Measurements from ENCODE around the gene VDR. TPM values are rescaled to one million over a fixed set of nuclear protein-coding genes. Genes with fewer than 3 reads are reported as not detected.

Gene VDR
- polyA plus RNA-seq, 1 donor, result 11.3 TPM

DNA sequence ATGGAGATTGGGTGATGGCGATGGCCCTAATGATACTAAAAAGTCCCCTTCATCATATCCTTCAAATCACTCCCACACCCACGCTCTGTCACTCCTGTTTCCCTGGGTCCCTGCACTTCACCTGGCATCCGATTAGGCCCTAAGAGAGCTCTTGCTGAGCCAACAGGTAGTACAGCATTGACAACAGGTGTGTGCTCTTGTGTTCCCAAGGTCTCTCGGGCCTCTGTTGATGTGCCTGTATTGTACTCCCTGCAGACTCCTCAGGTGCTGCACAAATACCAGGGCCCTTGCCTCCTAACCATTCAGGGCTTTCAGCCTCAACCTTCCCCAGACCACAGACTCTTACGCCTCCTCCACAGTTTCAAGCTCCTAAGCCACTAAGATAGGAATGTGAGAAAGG is 25.8 kb upstream of the VDR start:
- Histone ChIP-seq H3K9me3 (ENCODE audit: control insufficient read depth, low read depth, low read length) (no peaks in the 10 kb centered on the region), H3K36me3 (ENCODE audit: control insufficient read depth, insufficient read depth, low read length) (no peaks in the 10 kb centered on the region), H3K4me1 (ENCODE audit: control insufficient read depth, insufficient read depth, low read length) (no peaks in the 10 kb centered on the region), H3K27me3 (ENCODE audit: control insufficient read depth, insufficient read depth, low read length) (no peaks in the 10 kb centered on the region), H3K27ac (ENCODE audit: low read length) (no peak overlapping the region), H3K4me3 (ENCODE audit: low read length) (no peak overlapping the region)
- no peak for DNase-seq
- no CpG with 5 or more reads among the region's 5 CpGs for WGBS (ENCODE audit: insufficient coverage, low lambda C conversion rate)

DNA sequence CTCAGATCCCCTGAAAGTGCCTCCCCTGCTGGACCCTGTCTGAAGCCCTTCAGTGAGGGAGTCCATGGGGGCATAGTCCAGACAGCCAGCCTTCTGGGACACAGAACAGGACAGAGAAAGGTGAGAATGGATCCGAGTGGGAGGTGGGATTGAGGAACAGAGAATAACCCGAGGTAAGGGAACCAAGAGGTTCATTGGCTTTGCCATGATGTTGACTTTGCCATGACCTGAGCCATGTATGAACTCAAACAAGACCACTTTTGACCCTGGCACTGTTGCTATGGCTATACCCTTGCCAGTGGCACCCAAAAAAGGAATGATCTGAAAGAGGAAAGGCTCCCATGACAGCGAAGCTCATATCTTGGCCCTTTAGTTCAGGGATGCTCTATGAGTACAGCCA is 22.6 kb upstream of the VDR start:
- Histone ChIP-seq H3K4me1 (ENCODE audit: control insufficient read depth, insufficient read depth, low read length) (no peaks in the 10 kb centered on the region), H3K27me3 (ENCODE audit: control insufficient read depth, insufficient read depth, low read length) (no peaks in the 10 kb centered on the region), H3K36me3 (ENCODE audit: control insufficient read depth, insufficient read depth, low read length) (no peaks in the 10 kb centered on the region), H3K4me3 (ENCODE audit: low read length) (no peak overlapping the region), H3K27ac (ENCODE audit: low read length) (no peak overlapping the region), H3K9me3 (ENCODE audit: control insufficient read depth, low read depth, low read length) (no peaks in the 10 kb centered on the region)
- no peak for DNase-seq
- WGBS (ENCODE audit: insufficient coverage, low lambda C conversion rate), result no CpG with 5 or more reads among the region's 3 CpGs

DNA sequence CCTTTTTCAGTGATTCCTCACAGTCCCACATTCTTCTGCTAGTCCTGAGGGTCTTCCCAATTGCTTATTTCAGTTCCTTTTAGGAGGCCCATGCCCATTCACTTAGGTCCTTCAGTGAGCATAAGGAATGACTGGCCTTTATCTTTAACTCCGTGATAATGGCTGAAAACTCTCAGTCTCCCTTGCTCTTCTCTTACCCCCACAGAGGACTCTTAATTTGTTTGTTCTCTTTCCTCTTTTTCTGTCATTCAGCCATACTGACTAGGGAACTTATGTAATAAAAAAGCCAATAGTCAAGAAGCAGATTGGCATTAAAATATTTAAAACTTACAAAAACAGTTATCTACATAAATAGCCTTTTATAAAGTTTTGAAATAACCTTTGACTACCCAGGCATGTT is 17.1 kb upstream of the VDR start:
- no peak overlapping the region for H3K4me3 ChIP-seq (ENCODE audit: low read length)
- no peak for DNase-seq
- no peak overlapping the region for H3K27ac ChIP-seq (ENCODE audit: low read length)
- H3K27me3 ChIP-seq (ENCODE audit: control insufficient read depth, insufficient read depth, low read length), result no peaks in the 10 kb centered on the region
- no peaks in the 10 kb centered on the region for H3K4me1 ChIP-seq (ENCODE audit: control insufficient read depth, insufficient read depth, low read length)
- no peaks in the 10 kb centered on the region for H3K36me3 ChIP-seq (ENCODE audit: control insufficient read depth, insufficient read depth, low read length)
- no peaks in the 10 kb centered on the region for H3K9me3 ChIP-seq (ENCODE audit: control insufficient read depth, low read depth, low read length)
- no CpG with 5 or more reads among the region's 1 CpG for WGBS (ENCODE audit: insufficient coverage, low lambda C conversion rate)

DNA sequence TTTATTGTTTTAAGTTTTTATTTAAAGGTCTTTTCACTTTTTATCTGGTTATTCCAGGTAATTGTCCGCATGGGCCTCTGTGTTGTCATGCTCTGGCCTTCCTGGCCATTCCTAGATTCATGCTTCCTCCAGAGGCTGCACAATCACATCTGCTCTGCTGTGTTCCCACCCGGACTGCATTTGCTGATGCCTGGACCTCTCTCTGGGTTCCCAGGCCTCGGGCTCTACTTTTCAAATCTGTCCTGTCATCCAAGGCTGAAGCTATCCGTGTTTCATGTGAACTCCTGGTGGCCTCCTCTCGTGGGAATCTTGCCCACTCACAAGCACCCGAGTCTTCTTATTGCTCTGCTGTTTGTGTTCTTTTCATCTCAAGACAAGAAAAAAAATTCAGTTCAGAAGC is 16.1 kb upstream of the VDR start:
- no peak for DNase-seq
- WGBS (ENCODE audit: insufficient coverage, low lambda C conversion rate), result 53% methylated on average over 4 of the region's 6 CpGs
- no peaks in the 10 kb centered on the region for H3K27me3 ChIP-seq (ENCODE audit: control insufficient read depth, insufficient read depth, low read length)
- no peak overlapping the region for H3K4me3 ChIP-seq (ENCODE audit: low read length)
- no peaks in the 10 kb centered on the region for H3K36me3 ChIP-seq (ENCODE audit: control insufficient read depth, insufficient read depth, low read length)
- H3K9me3 ChIP-seq (ENCODE audit: control insufficient read depth, low read depth, low read length), result no peaks in the 10 kb centered on the region
- no peaks in the 10 kb centered on the region for H3K4me1 ChIP-seq (ENCODE audit: control insufficient read depth, insufficient read depth, low read length)
- H3K27ac ChIP-seq (ENCODE audit: low read length), result no peak overlapping the region

DNA sequence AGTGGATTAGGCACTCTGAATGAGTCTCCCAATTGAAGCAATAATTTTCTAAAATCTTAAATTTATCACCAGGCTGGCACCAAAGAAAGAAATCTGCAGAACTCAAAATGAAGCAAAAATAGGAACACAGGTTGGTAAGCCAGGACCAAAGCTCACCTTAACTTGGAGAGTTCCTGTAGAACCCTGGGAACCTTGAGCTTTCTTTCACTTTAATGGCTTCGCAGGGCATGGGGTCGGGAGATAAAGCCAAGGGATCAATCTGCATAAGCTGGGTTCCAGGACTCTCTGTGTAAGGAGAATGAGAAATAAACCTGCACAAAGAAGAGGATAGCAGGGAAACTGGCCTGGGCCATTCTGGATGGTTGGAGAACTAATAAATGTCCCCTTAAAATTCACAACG is 8.3 kb upstream of the VDR start:
- H3K27me3 ChIP-seq (ENCODE audit: control insufficient read depth, insufficient read depth, low read length), result no peaks in the 10 kb centered on the region
- no peaks in the 10 kb centered on the region for H3K36me3 ChIP-seq (ENCODE audit: control insufficient read depth, insufficient read depth, low read length)
- H3K9me3 ChIP-seq (ENCODE audit: control insufficient read depth, low read depth, low read length), result no peaks in the 10 kb centered on the region
- peak in 1 of 2 donors; percentile 61 for DNase-seq
- no peak overlapping the region for H3K4me3 ChIP-seq (ENCODE audit: low read length)
- peak overlapping the region; percentile 34 for H3K27ac ChIP-seq (ENCODE audit: low read length)
- peaks cover 24% of the 10 kb centered on the region for H3K4me1 ChIP-seq (ENCODE audit: control insufficient read depth, insufficient read depth, low read length)
- no CpG with 5 or more reads among the region's 3 CpGs for WGBS (ENCODE audit: insufficient coverage, low lambda C conversion rate)

DNA sequence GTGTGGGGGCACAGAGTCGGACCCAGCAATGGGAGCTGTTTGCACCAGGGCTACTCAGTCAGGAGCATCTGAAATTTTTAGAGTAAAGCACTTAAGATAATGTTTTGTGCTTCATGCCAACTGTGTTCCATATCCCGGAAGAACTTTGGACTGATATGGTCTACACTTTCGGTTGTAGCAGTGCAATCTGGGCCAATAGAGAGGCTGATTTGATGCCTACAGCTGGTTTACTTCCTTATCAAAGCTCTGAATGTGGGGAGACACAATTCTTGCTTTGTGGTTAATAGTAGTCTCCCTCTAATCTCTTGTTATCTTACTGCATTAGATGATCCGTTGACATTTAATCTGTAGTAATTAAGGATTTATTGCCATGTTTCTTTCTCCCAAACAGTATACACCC is 7.8 kb upstream of the VDR start:
- Histone ChIP-seq H3K4me1 (ENCODE audit: control insufficient read depth, insufficient read depth, low read length) (peaks cover 28% of the 10 kb centered on the region), H3K9me3 (ENCODE audit: control insufficient read depth, low read depth, low read length) (no peaks in the 10 kb centered on the region), H3K36me3 (ENCODE audit: control insufficient read depth, insufficient read depth, low read length) (no peaks in the 10 kb centered on the region), H3K27me3 (ENCODE audit: control insufficient read depth, insufficient read depth, low read length) (no peaks in the 10 kb centered on the region), H3K27ac (ENCODE audit: low read length) (peak overlapping the region; percentile 34), H3K4me3 (ENCODE audit: low read length) (no peak overlapping the region)
- peak in 1 of 2 donors; percentile 84 for DNase-seq
- no CpG with 5 or more reads among the region's 4 CpGs for WGBS (ENCODE audit: insufficient coverage, low lambda C conversion rate)

DNA sequence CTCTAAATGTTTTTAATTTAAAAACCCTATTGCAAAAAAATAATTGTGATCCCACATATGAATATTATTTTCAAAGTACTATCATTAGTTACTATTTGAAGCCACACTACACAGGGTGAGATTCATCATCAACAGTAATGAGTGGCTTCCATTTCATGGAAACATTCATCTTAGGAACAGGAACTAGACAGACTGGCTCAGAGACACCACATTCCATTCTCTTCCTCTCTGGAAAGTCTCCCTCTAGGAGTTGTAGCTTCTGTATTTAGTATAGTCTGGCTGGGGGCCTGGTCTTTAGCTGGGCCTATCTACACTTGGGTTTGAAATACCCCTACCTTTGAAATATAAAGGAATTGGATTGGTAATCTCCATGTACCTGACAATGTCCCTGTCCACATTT is 6.2 kb upstream of the VDR start:
- Histone ChIP-seq H3K9me3 (ENCODE audit: control insufficient read depth, low read depth, low read length) (no peaks in the 10 kb centered on the region), H3K27me3 (ENCODE audit: control insufficient read depth, insufficient read depth, low read length) (no peaks in the 10 kb centered on the region), H3K36me3 (ENCODE audit: control insufficient read depth, insufficient read depth, low read length) (no peaks in the 10 kb centered on the region), H3K27ac (ENCODE audit: low read length) (no peak overlapping the region), H3K4me1 (ENCODE audit: control insufficient read depth, insufficient read depth, low read length) (peaks cover 28% of the 10 kb centered on the region), H3K4me3 (ENCODE audit: low read length) (no peak overlapping the region)
- no peak for DNase-seq

DNA sequence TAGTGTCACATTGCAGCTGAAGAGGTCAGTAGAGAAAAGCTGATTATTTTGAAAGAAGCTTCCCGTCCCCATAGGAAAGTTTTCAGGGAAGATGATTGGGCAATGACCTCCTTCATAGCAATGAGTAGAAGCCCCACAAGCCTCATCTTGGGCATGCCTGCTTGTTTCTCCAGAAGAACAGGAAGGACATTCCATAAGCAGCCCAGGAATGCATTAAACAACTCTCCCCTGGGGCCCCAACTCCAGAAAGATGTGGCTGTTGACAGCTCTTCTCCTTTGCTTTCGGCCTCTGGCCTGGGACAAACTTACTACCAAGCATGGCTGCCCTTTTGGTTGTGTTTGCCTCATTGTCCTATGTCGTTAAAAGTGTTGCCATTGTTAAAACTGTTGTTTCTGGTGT is 5.7 kb upstream of the VDR start:
- WGBS (ENCODE audit: insufficient coverage, low lambda C conversion rate), result no CpG with 5 or more reads among the region's 3 CpGs
- no peak overlapping the region for H3K4me3 ChIP-seq (ENCODE audit: low read length)
- H3K4me1 ChIP-seq (ENCODE audit: control insufficient read depth, insufficient read depth, low read length), result peaks cover 28% of the 10 kb centered on the region
- no peaks in the 10 kb centered on the region for H3K36me3 ChIP-seq (ENCODE audit: control insufficient read depth, insufficient read depth, low read length)
- peaks cover 1% of the 10 kb centered on the region for H3K27me3 ChIP-seq (ENCODE audit: control insufficient read depth, insufficient read depth, low read length)
- DNase-seq, result no peak
- no peaks in the 10 kb centered on the region for H3K9me3 ChIP-seq (ENCODE audit: control insufficient read depth, low read depth, low read length)
- no peak overlapping the region for H3K27ac ChIP-seq (ENCODE audit: low read length)

DNA sequence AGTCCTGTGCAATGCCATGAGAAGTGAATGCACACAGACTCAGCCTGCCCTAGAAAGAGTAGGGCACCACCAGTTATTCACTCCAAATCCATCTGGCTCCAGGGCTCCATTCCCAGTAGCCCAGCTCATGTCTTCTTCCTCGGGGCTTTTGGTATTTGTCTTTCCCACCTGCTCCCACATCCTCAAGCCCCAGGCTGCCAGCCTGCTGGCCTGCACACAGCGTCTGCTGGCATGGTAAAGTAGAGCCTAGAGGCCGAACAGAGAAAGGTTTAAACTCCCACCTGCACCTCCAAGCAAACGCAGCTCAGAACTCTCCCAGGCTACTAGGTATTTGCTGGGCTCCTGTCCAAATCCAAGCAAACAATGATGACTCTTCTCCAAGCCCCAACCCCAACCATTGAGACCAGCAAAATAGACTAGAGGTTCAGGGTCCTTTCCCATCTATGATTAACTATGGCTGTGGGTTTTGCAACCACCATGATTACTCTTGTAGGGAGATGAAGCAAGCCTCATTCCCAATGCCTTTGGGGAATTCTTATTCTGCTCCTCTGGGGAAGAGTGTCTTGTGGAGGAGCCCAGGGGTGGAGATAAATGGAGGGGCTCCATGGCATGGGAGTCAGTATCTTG is 5.2 kb upstream of the VDR start:
- Histone ChIP-seq H3K27ac (ENCODE audit: low read length) (no peak overlapping the region), H3K4me3 (ENCODE audit: low read length) (no peak overlapping the region), H3K36me3 (ENCODE audit: control insufficient read depth, insufficient read depth, low read length) (no peaks in the 10 kb centered on the region), H3K9me3 (ENCODE audit: control insufficient read depth, low read depth, low read length) (peaks cover 2% of the 10 kb centered on the region), H3K27me3 (ENCODE audit: control insufficient read depth, insufficient read depth, low read length) (peaks cover 7% of the 10 kb centered on the region), H3K4me1 (ENCODE audit: control insufficient read depth, insufficient read depth, low read length) (peaks cover 28% of the 10 kb centered on the region)
- WGBS (ENCODE audit: insufficient coverage, low lambda C conversion rate), result no CpG with 5 or more reads among the region's 4 CpGs
- no peak for DNase-seq

DNA sequence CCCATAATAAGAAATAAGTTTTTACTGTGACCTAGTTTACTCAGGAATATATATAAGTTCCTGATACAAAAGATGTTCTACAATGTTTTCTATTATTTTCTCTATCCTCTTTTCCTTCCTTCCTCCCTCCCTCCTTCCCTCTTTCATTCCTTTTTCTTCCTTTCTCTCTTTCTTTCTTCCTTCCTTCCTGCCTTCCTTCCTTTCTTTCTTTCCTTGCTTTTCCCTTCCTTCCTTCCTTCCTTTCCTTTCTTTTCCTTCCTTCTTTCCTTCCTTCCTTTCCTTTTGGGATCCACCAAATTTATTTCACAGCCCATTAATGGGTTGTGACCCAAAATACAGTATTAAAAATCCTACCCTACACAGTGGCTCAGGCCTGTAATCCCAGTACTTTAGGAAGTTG is 3.9 kb upstream of the VDR start:
- Histone ChIP-seq H3K9me3 (ENCODE audit: control insufficient read depth, low read depth, low read length) (peaks cover 2% of the 10 kb centered on the region), H3K27ac (ENCODE audit: low read length) (no peak overlapping the region), H3K36me3 (ENCODE audit: control insufficient read depth, insufficient read depth, low read length) (no peaks in the 10 kb centered on the region), H3K4me1 (ENCODE audit: control insufficient read depth, insufficient read depth, low read length) (peaks cover 35% of the 10 kb centered on the region), H3K4me3 (ENCODE audit: low read length) (no peak overlapping the region), H3K27me3 (ENCODE audit: control insufficient read depth, insufficient read depth, low read length) (peaks cover 16% of the 10 kb centered on the region)
- DNase-seq, result no peak

DNA sequence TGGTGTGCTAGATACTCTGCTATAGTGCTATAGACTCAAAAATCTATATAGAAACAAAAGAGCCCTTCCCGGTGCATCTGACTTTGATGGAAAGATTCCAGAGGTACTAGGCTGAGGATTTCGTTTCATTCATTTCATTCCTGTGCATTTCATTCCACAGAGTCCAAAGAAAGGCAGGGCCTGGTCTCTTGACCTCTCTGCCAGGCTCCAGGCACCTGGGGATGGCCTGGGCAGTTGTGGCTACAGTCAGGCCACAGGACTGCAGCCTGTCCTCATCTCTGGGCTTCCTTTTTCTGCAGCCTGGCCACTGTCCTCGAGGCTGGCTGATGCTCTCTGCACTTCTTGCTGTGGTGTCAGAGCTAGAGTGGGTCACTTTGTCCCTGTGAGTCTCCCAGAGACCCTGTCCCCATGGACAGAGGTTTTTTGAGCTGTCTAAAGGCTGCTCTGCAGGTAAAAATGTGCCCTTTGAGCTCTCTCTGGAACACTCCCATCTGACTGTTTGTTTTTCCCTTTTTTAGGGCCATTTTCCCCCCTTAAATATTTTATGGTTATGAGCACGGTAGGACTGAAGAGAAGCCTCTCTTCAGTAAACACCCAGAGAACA is 3.2 kb upstream of the VDR start:
- H3K36me3 ChIP-seq (ENCODE audit: control insufficient read depth, insufficient read depth, low read length), result no peaks in the 10 kb centered on the region
- peaks cover 43% of the 10 kb centered on the region for H3K4me1 ChIP-seq (ENCODE audit: control insufficient read depth, insufficient read depth, low read length)
- H3K27me3 ChIP-seq (ENCODE audit: control insufficient read depth, insufficient read depth, low read length), result peaks cover 24% of the 10 kb centered on the region
- peak in 1 of 2 donors; percentile 50 for DNase-seq
- no CpG with 5 or more reads among the region's 4 CpGs for WGBS (ENCODE audit: insufficient coverage, low lambda C conversion rate)
- H3K27ac ChIP-seq (ENCODE audit: low read length), result peak overlapping the region; percentile 4
- no peak overlapping the region for H3K4me3 ChIP-seq (ENCODE audit: low read length)
- H3K9me3 ChIP-seq (ENCODE audit: control insufficient read depth, low read depth, low read length), result peaks cover 2% of the 10 kb centered on the region

Measured in large intestine (tissue), 3 donors.